ENCODE measurements around the gene PRKCE.
A peak's percentile ranks its signal among the peaks of the same experiment; 100 is the strongest.

GRCh38 chr2:45649462-45649857 is 2.0 kb upstream of the PRKCE start:
- TF ChIP-seq CTCF (conservative IDR thresholded peaks at IDR 0.05; ENCODE audit: low read length) (0 out of 2 replicates have a peak, but pooled peaks have one; percentile 23), EZH2phosphoT487 (IDR thresholded peaks at IDR 0.05; ENCODE audit: borderline replicate concordance, low read depth, low read length) (no peak)

Data from OCI-LY7 (cell line).